ENCODE measurements around the gene ADAMTSL2.
"Not testable (repeated sequence)": the region's sequence is repeated elsewhere in the genome, so short reads cannot be mapped to it uniquely, and the experiment has no call there.

Gene ADAMTSL2

DNA sequence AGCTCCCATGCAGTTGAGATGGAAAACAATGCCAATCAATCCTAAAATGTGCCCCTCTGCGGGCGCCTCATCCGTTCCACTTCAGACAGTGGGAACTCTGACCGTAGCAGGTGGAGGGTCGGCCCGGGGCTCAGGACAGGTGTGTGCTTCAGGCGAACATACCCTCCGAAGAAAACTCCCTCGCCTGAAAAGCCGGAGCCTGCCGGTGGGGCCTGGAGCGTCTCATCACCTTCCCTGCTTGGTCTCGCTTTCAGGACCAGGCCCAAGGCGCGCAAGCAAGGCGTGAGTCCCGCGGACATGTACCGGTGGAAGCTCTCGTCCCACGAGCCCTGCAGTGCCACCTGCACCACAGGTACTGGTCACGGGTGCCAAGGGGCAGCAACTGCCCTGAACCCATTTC lies 26.4 kb downstream of the ADAMTSL2 start:
- DNase-seq, result no peak

DNA sequence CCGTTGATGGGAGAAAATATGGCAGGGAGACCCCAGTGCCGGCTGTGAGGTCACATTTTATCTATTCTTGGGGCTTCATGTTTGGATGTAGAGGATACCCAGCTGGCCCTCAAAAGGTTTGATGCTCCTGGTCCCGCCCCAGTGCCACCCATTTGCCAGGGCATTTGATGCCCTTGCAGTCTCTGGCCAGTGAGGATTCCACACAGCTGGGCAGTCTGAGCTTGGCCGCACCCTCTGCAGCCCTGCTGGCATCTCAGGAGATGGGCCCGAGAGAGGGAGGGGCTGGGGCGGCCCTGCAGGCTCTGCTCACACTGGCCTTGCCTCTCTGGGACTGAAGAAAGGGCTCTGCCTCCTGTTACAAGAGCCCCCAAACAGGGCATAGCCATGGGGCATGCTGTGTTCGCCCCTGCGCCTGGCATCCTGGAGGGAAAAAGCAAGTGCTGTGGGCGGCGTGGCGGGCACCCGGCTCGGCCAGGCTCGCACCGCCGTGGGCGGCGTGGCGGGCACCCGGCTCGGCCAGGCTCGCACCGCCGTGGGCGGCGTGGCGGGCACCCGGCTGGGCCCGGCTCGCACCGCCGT lies 27.6 kb downstream of the ADAMTSL2 start:
- DNase-seq, result no peak

DNA sequence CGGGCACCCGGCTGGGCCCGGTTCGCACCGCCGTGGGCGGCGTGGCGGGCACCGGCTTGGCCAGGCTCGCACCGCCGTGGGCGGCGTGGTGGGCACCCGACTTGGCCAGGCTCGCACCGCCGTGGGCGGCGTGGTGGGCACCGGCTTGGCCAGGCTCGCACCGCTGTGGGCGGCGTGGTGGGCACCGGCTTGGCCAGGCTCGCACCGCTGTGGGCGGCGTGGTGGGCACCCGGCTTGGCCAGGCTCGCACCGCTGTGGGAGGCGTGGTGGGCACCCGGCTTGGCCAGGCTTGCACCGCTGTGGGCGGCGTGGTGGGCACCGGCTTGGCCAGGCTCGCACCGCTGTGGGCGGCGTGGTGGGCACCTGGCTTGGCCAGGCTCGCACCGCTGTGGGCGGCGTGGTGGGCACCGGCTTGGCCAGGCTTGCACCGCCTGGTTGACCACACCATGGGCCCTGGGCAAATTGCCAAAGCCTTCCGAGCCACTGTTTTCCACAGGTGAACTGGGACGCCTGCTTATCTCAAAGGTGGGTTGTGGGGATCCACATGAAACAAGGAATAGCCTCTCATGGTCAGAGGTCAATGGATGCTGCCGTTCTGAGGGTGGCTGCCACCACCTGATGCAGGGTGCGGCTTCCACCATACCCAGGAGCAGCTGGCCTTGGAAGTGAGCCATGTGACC lies 28.2 kb downstream of the ADAMTSL2 start:
- no peak for DNase-seq

DNA sequence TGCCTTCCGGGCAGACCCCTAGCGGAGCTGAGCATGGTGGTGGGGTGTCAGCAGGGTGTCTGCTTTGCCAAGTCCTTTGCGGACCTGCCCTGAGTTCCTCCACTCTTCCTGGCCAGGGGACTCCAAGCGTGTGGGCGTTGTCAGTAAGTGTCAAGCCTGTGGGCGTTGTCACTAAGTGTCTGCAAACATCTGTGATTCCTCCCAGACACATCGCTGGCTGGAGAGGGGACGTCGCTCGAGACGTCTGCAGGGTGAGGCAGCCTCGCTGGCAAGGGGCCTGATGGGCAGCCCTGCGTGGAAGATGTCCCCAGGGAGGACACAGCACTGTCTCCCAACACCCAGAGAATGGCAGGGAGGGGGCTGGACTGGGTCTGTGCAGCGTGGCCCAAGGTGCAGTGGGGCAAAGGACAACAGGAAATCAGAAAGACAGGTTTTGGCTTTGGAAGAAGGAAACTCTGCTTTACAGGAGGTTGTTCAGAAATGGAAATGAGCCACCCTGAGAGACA lies 28.8 kb downstream of the ADAMTSL2 start:
- no peak for DNase-seq

DNA sequence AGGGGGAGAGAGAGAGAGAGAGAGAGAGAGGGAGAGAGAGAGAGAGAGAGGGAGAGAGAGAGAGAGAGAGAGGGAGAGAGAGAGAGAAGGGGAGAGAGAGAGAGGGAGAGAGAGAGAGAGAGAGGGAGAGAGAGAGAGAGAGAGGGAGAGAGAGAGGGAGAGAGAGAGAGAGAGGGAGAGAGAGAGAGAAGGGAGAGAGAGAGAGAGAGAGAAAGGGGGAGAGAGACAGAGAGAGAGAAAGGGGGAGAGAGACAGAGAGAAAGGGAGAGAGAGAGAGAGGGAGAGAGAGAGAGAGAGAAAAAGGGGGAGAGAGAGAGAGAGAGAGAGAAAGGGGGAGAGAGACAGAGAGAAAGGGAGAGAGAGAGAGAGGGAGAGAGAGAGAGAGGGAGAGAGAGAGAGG lies 29.3 kb downstream of the ADAMTSL2 start:
- DNase-seq, result not testable (repeated sequence)

DNA sequence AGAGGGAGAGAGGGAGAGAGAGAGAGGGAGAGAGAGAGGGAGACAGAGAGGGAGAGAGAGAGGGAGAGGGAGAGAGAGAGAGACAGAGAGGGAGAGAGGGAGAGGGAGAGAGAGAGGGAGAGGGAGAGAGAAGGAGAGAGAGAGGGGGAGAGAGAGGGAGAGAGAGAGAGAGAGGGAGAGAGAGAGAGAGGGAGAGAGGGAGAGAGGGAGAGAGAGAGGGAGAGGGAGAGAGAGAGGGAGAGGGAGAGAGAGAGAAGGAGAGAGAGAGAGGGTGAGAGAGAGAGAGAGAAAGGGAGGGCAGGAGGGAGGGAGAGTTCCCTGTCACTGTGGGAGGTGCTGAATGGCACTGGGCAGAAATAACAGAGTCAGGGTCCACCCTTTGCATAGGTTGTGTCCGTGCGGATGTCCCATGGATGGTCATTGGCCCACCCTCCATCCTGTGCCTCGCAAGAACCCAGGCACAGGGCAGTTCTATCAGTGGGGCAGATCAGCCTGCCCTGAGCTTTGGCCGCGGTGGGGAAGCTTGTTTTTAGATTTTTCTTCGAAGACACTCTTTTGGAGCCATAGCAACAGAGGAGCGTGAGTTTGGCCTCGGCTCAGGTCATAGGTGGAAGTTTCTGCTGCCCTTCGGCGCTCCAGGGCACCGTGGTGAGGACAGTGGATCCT lies 30.1 kb downstream of the ADAMTSL2 start:
- DNase-seq, result no peak

DNA sequence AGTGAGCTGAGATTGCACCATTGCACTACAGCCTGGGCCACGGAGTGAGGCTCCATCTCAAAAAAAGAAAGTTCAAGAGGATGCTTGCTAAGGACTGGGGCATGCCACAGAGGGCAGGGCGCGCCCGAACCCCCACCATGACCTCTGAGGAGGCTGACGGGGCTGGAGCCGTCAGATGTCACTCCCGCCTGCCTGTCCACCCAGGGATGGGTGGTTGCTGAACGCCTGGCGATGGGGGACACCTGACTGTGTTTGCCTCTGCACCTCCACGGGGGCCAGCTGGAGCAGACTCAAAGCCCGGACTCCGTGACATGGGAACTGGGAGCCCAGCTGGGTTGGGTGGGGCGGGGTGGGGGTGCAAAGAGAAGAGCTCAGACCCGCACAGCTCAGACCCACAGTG lies 31.9 kb downstream of the ADAMTSL2 start:
- DNase-seq, result no peak

DNA sequence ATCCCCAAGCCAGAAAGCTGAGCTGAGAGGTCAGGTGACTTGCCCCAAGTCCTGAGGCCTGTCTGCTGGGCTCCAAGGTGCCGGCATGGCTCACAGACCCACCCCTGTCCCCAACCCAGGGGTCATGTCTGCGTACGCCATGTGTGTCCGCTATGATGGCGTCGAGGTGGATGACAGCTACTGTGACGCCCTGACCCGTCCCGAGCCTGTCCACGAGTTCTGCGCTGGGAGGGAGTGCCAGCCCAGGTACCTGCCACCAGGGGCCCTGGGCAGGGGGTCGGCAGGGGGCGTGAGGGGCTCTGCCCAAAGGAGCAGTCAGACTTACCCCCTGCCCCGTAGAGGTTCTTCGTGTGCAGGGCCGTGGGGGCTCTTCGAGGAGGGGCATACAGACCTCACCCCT lies 32.3 kb downstream of the ADAMTSL2 start:
- DNase-seq, result no peak

DNA sequence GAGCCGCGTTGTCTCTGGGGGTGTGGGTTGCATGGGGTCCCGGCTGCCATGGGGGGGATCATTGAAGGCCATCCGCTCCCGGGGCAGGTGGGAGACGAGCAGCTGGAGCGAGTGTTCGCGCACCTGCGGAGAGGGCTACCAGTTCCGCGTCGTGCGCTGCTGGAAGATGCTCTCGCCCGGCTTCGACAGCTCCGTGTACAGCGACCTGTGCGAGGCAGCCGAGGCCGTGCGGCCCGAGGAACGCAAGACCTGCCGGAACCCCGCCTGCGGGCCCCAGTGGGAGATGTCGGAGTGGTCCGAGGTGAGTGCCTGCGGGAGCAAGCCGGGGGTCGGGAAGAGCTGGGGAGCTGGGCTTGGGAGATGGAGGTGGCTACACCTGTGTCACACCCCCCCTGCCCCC lies 33.7 kb downstream of the ADAMTSL2 start:
- no peak for DNase-seq

DNA sequence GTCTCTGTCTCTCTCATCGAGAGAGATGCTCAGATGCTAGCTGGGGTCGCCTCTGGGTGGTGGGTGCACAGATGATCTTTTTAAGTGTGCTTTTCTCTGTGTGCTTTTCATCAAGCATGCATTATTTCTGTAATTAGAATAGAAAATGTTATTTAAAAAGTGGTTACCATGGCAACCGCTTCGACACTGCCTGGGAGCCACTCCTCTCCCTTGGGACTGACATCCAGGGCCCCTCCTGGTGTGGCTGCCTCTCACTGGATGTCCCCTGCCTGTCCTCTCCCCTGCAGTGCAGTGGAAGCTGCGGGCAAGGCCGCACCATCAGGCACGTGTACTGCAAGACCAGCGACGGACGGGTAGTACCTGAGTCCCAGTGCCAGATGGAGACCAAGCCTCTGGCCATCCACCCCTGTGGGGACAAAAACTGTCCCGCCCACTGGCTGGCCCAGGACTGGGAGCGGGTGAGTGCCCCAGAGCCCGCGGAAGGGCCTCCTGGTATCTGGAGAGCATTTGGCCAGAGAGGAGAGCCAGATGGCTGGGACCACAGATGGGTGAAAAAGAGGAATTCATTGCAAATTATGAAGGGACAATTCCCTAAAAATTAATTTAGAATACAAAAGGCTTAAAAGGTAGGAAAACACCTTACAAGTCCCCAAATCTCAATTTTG lies 34.7 kb downstream of the ADAMTSL2 start:
- no peak for DNase-seq

DNA sequence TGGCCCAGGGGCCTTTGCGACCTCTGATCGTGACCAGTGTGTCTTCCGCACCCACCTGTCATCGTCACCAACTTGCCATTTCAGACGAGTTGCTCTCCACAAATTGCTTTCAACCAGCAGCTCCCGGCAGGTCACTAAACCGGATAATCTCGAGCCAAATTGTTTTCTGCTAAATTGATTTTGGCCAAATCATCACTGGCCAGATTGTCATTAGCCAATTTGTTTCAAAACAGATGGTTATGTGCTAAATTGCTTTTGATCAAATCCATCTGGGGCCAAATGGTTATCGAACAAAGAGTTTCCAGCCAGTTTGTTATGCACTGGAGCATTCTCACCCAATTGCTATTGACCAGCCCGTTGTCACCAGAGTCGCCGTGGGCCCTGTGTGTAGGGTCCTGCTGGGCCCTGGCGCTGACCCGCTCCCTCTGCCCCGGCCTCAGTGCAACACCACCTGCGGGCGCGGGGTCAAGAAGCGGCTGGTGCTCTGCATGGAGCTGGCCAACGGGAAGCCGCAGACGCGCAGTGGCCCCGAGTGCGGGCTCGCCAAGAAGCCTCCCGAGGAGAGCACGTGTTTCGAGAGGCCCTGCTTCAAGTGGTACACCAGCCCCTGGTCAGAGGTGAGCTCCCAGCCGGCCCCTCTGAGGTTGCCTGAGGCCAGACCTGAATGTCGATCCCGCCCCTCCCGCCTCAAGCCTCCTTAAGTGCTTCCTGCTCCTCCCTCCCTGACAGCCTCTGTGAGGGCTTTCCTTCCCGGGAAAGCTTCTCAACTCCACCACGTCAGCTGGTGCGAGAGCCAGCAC lies 35.6 kb downstream of the ADAMTSL2 start:
- no peak for DNase-seq

DNA sequence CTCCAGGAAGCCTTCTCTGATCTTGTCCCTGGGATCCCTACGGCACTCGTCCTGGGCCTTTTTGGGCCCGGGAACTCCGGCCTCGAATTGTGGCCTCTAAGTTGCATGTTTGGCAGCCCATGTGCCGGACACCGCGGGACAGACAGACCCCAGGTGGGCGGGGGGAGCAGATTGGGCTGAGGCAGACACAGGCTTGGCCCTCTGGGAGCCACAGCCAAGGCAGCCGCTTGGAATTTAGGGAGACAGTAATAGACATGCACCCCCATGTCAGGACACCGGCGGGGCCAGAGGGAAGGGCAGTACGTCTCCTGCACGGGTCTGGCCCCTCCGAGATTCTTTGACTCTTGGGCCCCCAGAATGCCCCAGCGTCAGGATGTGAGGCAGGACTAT lies 36.2 kb downstream of the ADAMTSL2 start:
- no peak for DNase-seq

DNA sequence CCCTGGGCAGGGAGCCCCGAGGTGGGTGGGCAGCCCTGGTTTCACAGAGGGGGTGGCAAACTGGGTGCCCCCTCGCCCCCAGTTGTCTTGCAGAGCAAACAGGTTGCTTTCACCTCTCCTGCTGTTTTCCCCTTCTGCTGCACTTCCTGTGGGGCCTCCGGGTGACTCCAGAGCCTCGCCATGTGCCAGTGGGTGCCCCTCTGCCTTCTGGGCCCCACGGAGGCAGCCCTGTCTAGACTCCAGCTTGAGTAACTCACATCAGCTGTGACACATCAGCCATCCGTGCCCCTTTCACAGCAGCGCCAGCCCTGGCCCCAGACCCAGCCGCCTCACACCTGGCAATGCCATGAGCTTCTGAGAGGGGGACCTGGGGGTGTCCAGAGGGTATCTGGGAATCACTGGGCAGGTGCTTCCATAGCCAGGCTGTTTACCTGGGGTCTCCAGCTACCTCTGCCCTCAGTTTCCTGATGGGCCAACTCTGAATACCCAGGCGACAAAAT lies 36.9 kb downstream of the ADAMTSL2 start:
- no peak for DNase-seq

DNA sequence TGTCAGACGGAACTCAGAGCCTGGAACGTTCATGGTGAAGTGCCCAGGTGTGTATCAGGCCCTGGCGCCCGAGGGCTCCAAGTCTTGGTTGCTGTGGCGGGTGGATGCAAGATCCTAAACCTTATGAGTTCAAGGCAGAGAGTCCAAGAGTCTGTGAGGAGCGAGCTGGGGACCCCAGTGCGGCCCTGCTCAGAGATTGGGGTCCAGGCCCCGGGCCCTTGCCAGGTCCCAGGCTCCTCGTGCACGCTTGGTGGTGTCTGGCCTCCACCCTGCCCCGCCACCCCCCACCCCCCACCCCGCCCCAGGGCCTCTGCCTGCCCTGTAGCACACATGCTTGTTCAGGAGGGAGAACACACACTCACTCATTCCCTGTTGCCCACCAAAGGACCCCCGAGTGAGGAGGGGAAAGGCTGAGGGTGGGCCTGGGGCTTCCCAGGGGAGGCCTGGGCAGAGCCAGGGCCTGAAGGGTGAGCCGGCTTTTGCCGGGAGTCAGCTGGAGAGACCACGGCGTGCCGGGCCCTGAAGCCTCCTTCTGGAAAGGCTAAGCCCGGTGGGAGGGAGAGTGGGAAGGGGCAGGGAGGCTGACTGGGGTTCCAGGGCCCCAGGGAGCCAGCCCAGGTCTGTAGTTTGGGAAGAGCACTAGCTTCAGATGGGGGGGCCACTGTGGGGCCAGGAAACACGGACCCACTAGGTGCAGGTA lies 37.5 kb downstream of the ADAMTSL2 start:
- DNase-seq, result no peak

DNA sequence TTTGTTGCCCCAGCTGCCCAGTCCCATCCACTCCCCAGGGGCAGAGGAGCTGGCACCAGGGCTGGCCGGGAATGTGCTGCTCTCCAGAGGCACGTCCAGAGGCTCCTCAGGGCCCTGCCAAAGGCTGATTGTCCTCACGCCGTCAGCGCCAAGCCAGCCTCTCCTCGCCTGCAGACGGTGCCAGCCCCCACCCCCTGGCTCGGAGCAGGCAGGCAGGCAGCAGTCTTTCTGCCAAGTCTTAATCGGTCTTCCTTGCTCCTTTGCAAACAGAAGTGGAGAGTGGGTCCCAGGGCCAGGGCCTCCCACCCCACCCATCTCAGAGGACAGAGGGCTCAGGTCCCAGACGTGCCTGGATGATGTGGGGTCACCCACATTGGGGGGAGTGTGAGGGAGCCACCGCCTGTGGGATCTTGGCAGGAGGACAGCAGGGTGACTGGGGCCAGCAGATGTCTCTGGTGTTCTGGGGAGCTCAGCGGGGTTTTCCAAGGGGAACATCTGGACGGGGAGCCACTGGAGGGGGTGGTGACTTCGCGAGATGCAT lies 38.4 kb downstream of the ADAMTSL2 start:
- no peak for DNase-seq

DNA sequence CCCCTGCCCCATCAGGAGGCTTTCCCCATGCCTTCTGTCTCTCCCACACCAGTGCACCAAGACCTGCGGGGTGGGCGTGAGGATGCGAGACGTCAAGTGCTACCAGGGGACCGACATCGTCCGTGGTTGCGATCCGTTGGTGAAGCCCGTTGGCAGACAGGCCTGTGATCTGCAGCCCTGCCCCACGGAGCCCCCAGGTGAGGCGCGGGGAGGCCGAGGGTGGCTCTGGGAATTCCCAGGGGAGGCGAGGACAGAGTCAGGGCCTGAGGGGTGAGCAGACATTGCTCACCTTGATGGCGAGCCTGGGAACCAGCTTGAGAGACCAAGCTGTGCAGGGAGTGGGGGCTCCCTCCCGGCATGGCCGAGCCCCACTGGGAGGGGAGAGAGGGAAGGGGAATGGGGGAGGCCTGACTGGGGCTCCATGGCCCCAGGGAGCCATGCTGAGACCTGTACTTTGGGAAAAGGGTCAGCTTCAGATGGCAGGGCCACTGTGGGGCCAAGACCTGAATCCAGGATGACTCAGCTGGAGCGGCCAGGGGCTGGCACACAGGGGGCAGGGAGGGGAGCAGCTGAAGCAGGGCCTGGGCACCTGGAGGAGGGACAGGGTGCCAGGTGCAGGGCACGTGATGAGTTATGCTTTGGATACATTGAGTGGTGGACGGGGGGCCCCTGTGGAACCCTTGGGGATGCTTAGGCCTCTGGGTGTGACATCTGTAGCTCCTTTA lies 39.4 kb downstream of the ADAMTSL2 start:
- no peak for DNase-seq

DNA sequence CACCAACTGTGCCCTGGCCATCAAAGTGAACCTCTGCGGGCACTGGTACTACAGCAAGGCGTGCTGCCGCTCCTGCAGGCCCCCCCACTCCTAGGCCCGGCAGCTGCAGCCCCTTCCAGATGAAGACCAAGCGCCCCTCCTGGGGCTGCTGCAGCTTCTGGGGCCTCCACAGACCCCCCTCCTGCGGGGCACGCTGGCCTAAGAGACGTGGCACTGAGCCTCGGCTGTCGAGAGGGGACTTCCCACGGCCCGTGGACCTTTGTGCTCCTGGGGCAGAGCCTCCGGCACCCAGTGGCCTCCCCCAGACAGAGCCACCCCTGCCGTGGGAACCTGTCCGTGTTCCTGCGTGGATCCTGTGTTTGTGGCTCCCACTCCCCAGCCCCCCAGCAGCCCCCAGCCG lies 40.3 kb downstream of the ADAMTSL2 start:
- DNase-seq, result no peak

DNA sequence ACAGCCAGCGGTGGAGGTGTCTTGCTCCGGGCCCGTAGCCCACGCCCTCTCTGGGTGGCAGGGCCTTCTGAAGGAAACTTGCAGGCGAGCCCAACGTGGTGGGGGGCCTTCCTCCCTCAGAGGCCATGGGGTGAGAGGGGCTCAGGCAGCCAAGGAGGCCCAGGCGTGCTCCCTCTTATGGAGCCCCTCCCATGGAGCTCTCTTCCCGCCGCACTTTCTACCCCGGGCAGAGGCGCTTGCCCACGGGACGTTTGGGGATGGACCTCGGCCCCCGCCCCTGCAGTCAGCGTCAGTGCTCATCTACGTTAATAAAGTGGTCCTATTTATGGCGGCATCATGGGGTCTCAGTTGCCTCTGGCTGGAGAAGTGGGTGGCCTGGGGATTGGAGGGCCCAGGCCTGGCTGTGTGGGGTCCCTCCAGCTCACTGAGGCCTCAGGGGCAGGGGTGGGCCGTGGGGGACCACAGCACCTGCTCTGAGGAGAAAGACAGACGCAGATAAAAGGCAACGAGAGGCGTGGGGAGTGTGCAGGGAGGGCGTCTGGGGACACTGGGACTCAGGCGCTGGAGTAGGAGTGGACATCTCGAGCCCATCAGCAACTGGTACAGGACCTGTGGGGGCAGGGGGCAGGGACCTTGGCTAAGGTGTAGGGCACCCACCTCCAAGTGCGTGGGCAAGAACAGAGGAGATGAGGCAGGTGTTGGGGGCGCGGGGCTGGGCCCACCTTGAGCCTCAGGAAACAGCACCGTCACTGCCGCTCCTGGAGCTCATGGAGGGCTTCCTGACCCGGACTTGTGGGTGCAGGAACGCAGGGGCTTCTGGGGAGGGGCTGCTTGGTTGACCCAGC lies 40.9 kb downstream of the ADAMTSL2 start:
- no peak for DNase-seq

DNA sequence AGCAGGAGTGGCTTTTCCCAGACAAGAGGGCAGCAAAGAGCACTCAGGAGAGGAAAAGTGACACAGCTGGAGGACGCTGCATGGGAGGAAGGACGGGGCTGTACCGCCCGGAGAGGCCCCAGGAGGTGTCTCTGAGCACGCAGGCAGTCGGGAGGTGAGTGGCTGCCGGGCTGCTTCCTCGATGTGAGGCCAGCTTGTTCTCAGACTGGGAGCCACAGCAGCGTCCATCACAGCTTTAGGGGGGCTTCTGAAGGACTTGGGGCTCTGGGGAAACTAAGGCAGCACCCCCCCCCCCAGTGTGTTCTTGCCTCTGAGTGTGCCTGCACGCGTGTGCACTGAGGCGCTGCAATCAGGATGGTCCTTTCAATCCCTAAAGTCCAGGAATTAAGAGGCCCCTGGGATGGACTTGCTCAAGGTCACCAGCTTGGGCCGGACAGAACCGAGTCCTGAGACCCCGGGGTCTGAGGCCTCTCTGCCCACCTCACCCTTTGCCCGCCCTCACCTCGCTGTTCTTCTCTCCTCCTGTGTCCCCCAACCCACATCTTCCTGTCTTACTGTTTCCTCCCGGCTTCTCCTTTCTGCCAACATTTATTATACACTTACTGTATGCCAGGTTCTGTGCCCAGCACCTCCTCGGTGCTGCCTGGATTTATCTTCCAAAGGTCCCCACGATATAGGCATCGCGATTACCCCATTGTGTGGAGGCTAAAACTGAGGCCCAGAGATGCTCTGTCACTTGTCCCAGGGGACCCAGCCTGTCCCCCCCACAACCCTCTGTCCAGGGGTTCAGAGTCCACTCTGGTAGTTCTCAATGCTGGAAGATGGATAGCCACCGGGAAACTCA lies 41.7 kb downstream of the ADAMTSL2 start:
- no peak for DNase-seq
